ENCODE measurements around the gene CNNM2. TPM values are rescaled to one million over a fixed set of nuclear protein-coding genes. Genes with fewer than 3 reads are reported as not detected.

CNNM2 gene
- total and polyA plus RNA-seq, 8 donors, result 6.0 to 10.3 (median 8.3) TPM

DNA sequence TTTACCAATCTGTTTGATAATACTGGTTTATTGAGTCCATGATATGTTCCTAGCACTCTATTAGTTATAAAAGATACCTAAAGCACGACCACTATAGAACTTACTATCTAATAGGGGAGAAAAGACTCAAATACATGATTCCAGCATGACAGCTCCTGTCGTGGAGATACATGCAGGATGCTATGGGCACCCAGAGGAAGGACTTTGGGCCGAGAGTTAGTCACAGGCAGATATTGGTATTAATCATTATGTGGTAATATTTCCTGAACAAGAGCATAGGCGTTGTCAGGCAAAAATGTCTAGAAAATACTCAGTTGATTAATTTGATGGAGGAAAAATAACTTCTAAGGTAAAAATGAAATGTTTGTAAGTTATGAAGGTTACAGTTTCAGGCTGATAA is 31.8 kb downstream of the CNNM2 start:
- no peak overlapping the region for H3K27ac ChIP-seq
- H3K4me3 ChIP-seq, result no peak overlapping the region
- no peaks in the 10 kb centered on the region for H3K36me3 ChIP-seq
- TF ChIP-seq, protein P1, sequence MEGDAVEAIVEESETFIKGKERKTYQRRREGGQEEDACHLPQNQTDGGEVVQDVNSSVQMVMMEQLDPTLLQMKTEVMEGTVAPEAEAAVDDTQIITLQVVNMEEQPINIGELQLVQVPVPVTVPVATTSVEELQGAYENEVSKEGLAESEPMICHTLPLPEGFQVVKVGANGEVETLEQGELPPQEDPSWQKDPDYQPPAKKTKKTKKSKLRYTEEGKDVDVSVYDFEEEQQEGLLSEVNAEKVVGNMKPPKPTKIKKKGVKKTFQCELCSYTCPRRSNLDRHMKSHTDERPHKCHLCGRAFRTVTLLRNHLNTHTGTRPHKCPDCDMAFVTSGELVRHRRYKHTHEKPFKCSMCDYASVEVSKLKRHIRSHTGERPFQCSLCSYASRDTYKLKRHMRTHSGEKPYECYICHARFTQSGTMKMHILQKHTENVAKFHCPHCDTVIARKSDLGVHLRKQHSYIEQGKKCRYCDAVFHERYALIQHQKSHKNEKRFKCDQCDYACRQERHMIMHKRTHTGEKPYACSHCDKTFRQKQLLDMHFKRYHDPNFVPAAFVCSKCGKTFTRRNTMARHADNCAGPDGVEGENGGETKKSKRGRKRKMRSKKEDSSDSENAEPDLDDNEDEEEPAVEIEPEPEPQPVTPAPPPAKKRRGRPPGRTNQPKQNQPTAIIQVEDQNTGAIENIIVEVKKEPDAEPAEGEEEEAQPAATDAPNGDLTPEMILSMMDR (IDR thresholded peaks at IDR 0.05), result no peak
- ATAC-seq, result no peak
- intact Hi-C loops (cut with DNase I), result no loop called here
- H3K9me3 ChIP-seq, result no peaks in the 10 kb centered on the region
- H3K4me1 ChIP-seq, result no peaks in the 10 kb centered on the region
- no peaks in the 10 kb centered on the region for H3K27me3 ChIP-seq
- DNase-seq, result no peak

DNA sequence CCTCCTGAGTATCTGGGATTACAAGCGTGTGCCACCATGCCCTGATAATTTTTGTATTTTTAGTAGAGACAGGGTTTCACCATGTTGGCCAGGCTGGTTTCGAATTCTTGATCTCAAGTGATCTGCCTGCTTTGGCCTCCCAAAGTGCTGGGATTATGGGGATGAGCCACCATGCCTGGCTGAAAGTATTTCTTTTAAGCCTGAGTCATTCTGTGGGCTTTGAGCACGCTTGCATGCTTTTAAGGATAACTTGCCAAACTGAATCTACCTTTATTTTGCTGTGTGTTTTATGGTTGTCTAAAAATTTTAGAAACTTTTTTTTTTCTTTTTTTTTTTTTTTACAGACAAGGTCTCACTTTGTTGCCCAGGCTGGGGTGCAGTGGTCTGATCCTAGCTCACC is 33.2 kb downstream of the CNNM2 start:
- Histone ChIP-seq H3K4me3 (no peak overlapping the region), H3K36me3 (no peaks in the 10 kb centered on the region), H3K27ac (no peak overlapping the region), H3K27me3 (no peaks in the 10 kb centered on the region), H3K9me3 (no peaks in the 10 kb centered on the region), H3K4me1 (no peaks in the 10 kb centered on the region)
- DNase-seq (no peak), ATAC-seq (no peak)
- intact Hi-C loops (cut with DNase I), result no loop called here
- TF ChIP-seq, protein P1 (IDR thresholded peaks at IDR 0.05), result no peak

DNA sequence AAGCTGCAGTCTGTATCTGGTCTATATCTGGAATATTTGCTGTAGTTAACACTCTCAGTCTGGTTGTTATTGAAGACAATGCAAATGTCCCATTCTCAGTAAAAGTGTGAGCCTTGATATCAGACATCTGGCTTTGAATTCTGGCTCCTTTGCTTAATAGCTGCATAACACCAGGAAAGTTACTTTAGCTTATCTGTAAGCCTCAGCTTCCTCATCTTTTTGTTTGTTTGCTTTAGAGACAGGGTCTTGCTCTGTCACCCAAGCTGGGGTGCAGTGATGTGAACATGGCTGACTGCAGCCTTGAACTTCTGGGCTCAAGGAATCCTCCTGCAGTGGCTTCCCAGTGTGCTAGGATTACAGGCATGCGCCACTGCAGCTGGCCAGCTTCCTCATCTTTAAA is 41.3 kb downstream of the CNNM2 start:
- Histone ChIP-seq H3K27me3 (no peaks in the 10 kb centered on the region), H3K36me3 (no peaks in the 10 kb centered on the region), H3K4me1 (no peaks in the 10 kb centered on the region), H3K4me3 (no peak overlapping the region), H3K9me3 (no peaks in the 10 kb centered on the region), H3K27ac (no peak overlapping the region)
- intact Hi-C loops (cut with DNase I), result no loop called here
- TF ChIP-seq, protein P1 (IDR thresholded peaks at IDR 0.05), result no peak
- peak in 1 of 4 donors; percentile 24 for DNase-seq
- ATAC-seq, result no peak

DNA sequence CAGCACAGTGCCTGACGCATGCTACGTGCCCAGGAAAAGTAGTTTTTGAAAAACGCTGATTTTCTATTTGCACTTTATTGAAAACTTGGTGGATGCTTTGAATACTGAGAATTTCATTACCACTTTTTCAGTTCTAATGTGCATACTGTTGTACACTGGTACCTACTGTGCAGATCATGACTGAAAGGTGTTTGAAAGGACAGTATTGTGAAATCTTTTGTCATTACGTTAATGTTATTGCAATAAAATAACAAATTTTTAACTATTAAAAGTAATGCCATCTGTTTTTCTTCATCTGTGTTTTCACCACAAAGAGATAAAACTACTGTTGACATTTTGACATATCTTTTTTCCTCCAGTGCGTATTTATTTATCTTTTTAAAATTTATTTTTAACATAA is 42.1 kb downstream of the CNNM2 start:
- H3K9me3 ChIP-seq, result no peaks in the 10 kb centered on the region
- ATAC-seq (no peak), DNase-seq (no peak)
- no peak overlapping the region for H3K4me3 ChIP-seq
- H3K27me3 ChIP-seq, result no peaks in the 10 kb centered on the region
- H3K36me3 ChIP-seq, result no peaks in the 10 kb centered on the region
- TF ChIP-seq, protein P1 (IDR thresholded peaks at IDR 0.05), result no peak
- intact Hi-C loops (cut with DNase I), result no loop called here
- no peaks in the 10 kb centered on the region for H3K4me1 ChIP-seq
- no peak overlapping the region for H3K27ac ChIP-seq

DNA sequence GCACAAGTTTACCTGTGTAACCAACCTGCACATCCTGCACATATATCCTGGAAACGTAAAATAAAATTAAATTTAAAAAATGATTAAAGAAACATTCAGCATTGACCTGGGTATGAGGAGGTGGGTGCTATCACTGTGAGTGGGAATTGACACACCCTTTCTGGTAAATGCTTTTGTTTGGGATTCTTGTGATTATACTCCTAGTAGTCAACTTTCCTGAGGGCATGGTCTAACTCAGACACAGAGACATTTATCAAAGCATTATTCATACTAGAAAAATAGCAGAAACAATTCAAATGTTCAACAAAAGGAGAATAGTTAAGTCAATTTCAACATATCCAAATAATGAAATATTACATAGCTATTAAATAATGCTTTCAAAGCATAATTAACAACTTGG is 44.2 kb downstream of the CNNM2 start:
- DNase-seq (no peak), ATAC-seq (no peak)
- Histone ChIP-seq H3K36me3 (no peaks in the 10 kb centered on the region), H3K4me3 (no peak overlapping the region), H3K9me3 (no peaks in the 10 kb centered on the region), H3K27me3 (no peaks in the 10 kb centered on the region), H3K27ac (no peak overlapping the region), H3K4me1 (no peaks in the 10 kb centered on the region)
- TF ChIP-seq, protein P1 (IDR thresholded peaks at IDR 0.05), result no peak
- intact Hi-C loops (cut with DNase I), result no loop called here
